ENCODE data around the gene SLC4A2.

The SLC4A2 gene

DNA sequence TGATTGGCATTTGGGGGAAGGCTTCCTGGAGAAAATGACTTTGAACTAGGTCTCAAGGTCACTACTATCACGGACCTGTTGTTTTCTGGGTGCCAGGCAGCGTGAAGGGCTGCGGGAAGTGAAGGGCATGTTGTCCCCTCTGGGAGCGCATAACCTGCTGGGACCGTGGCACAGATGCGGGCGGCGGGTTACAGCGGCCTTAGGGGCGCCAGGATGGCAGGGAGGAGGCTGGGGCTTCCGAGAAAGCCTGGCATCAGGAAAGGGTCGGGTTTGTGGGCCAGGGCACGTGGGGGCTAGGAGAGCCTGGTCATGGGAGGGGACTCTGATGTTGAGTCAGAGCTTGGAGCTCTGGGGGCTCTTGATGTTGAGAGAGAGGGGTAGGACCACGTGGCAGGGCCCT is 6.1 kb downstream of the SLC4A2 start:
- DNase-seq = no peak

GRCh38 chr7:151066273-151066974 is 7.0 kb downstream of the SLC4A2 start:
- DNase-seq = no peak

- no peak for DNase-seq
These were observed 8.8 kb downstream of the SLC4A2 start for GRCh38 chr7:151068069-151068773.

DNA sequence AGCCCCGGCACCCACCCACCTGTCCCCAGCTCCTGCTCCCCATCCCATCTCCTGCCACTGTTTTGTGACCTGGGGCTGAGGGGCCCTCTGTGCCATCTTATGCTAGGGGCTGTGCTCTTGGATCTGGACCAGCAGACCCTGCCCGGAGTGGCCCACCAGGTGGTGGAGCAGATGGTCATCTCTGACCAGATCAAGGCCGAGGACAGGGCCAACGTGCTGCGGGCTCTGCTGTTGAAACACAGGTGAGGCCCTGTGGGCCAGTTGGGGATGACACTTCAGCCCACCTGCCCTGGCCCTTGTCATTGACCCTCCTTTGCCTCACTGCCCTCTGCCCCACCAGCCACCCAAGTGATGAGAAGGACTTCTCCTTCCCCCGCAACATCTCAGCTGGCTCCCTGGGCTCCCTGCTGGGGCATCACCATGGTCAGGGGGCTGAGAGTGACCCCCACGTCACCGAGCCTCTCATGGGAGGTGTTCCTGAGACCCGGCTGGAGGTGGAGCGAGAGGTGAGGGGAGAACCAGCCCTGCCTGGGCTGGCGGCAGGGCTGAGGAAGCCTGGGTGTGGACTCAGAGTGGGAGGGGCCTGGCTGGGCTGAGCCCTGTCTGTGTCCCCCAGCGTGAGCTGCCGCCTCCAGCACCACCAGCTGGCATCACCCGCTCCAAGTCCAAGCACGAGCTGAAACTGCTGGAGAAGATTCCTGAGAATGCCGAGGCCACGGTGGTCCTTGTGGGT is 10.6 kb downstream of the SLC4A2 start:
- no peak for DNase-seq

- no peak for DNase-seq
These were observed 11.2 kb downstream of the SLC4A2 start for GRCh38 chr7:151070574-151070960.

GRCh38 chr7:151071032-151071866 is 11.9 kb downstream of the SLC4A2 start:
- no peak for DNase-seq

- DNase-seq = no peak
These were observed 14.6 kb downstream of the SLC4A2 start for GRCh38 chr7:151073990-151074389.

GRCh38 chr7:151074817-151075661 is 15.7 kb downstream of the SLC4A2 start:
- DNase-seq = no peak

DNA sequence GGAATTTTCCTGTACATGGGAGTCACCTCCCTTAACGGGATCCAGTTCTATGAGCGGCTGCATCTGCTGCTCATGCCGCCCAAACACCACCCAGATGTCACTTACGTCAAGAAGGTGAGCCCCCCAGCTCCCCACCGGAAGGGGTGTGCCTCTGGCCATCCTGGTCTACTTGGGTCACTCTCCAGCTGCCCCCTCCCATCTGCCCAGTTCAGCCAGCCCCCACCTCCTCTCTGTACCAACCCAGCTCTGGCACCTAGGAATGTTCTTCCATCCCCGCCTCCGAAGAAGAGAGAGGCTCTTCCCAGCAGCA is 16.2 kb downstream of the SLC4A2 start:
- no peak for DNase-seq

- DNase-seq = no peak
These were observed 16.6 kb downstream of the SLC4A2 start for GRCh38 chr7:151075978-151076426.

DNA sequence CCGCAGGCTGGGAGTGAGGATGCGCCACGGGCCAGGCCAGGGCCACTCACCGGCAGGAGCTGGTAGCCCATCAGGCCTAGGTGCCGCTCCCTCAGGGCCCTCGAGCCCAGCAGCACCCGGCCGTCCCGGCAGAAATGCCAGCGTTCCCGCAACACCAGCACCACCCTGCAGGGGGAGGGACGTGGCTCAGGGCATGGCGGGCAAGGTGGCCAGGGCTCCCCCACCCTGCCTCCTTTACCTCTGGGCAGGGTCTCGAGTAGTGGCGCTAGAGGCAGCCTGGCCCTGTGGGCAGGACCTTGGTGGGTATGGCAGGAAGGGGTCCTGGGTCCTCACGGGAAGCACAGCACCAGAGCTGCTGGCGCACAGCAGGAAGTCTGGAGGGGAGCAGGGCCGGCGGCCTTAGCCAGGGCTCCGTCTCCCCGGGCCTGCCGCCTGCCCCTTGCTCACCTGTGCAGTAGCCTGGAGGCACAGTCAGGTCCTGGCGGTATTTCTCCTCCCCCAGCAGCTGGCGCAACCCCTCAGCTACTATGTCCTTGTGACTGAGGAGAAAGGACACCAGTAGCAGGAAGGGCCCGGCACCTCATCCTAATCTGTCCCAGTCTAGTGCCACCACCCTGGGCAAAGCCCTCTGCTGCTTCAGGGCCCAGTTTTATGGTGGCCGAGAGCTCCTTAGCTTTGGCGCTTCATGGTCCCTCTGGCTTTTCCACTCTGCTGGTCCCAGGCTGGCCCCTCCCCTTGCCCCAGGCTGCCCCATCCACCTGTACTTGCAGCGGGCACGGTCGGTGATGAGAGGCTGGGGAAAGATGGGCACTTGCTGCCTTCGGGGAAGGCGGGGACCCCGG is 17.7 kb downstream of the SLC4A2 start:
- no peak for DNase-seq

DNA sequence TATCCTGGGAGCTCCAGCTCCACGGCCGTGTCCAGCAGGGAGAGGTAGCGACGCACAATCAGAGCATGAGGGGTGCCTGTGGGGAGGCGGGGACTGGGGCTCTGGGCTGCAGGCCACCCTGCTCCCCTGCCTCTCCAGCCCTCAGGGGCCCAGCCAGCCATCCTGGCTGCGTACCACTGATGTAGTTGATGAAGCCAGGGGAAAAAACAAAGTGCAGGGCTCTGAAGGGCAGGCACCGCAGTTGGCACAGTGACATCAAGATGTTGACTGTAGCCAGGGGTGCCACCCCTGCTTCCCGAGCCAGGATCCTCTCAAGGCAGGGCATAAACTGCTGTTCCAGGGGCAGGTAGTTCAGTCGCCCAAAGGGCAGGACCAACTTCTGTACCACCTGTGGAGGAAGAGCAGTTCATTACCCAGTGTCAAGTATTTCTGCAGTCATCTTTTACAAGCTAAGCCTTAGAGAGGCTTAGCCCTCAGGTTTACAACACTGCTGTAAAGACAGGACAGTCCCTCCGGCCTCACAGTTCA is 18.4 kb downstream of the SLC4A2 start:
- no peak for DNase-seq

GRCh38 chr7:151078233-151079040 is 19.0 kb downstream of the SLC4A2 start:
- DNase-seq = no peak

DNA sequence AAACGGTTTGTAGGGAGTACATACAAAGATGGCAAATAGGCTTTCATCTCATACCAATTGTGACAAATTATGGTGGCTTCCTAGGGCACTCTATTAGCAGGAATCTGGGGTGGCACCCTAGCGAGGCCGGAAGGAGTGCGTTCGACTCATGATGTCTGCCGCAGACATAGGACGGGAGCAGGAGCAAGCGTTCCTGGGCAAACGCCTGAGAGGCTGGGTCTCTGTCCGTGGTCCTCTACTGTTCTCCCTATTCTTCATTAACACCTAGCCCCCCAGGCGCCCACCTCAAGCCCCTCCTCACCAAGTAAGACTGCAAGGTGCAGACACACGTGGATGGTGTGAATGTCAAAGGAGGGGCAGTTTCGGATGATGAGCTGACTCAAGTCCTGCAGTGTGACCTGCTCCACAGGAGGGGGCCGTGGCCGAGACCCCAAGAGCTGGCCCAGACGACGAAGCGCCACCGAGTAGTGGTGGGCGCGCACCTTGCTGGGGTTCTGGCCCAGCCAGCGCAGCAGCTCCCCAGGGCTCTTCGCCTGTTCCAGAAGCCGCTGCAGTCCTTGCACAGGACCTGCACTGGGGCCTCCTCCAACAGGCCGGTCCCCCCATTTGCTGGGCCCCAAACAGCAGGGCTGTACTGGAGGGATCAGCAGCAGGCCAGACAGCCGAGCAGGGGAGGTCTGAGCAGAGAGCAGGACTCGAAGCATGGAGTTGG is 20.0 kb downstream of the SLC4A2 start:
- DNase-seq = no peak

GRCh38 chr7:151080067-151080521 is 20.7 kb downstream of the SLC4A2 start:
- no peak for DNase-seq

DNA sequence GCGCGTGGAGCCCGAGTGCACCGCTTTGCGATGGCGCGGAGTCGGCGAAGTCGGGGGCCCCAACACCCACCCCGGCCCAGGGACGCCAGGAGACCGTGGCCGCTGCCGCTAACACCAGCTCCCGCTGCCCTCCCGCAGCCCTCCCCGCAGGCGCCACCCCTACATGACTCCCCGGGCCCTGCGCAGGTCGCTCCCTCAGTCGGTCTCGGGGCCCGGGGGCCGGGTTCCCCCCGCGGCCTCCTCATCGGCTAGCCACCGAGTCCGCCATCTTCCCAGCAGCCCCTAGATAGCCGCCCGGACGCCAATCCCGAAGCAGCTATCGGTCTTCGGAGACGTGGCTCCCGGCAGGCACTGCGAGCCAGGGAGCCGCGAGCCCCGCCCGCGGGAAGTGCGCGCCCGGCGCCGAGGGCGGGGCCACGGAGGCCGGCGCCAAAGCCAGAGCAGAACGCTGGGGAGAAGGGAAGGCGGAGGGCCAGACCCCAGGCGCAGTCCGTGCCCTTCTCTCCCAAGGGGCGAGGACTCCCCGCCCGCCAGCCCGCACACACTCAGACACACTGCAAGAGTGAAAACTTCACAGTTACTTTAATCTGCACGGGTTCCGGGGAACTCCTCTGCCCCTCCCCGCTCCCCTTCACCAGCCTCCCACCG is 21.3 kb downstream of the SLC4A2 start, which contains the start of gene FASTK:
Gene FASTK (minus strand): TSS at position 288 of the 648 bp plus-strand sequence. CDS start 43 bp downstream, at position 245.
- DNase-seq = peak; percentile 90

DNA sequence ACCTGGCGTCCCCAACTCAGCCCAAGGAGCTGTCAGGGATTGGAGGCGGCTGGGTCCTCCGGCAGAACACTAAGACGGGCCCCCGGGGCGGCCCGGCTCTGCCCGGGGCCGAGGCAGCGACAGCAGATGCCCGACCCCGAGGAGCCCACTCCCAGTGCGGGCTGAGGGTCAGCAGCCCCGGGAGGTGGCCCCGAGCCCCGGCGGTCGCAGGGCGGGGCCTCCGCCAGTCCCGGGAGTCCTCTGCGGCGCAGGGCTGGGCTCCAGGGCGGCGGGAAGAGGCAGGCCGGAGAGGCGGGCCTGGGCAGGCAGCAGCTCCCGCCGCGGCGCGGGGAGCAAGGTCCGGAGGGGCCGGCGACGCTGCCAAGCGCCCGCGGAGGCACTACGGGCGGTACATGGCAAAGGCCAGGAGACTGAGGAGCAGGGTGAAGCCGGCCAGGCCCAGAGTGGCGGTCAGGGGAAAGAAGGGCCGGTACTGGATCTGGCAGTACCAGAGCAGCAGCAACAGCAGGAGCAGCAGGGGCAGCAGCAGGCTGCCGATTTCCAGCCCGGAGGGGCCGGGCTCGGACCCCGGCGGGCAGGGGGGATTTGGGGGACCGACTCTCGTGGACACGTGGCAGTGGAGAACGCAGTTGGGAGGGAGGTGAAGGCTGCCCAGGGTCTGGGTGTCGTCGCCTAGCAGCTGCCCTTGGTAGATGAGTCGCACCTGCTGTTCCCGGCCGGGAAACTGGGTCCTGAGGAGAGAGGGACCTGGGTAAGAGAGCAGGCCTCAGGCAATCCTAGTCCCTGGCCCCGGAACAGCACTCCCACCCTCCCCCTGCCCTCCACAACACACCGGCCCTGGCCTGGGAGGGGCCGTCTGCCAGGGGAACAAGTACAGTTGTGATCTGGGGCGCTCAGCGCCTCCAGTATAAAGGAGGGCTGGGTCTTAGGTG is 22.0 kb downstream of the SLC4A2 start:
- DNase-seq = no peak

Measured in CD4-positive, alpha-beta T cell treated with Interleukin-12 subunit alpha and Interleukin-12 subunit beta, for 1 hour (primary cell).